Measurements from ENCODE around the gene ELF5. TPM values are rescaled to one million over a fixed set of nuclear protein-coding genes. Genes with fewer than 3 reads are reported as not detected.
A peak's percentile ranks its signal among the peaks of the same experiment; 100 is the strongest.

Gene ELF5
- total RNA-seq, 1 experiment from 2014 or later = 0.11 TPM

DNA sequence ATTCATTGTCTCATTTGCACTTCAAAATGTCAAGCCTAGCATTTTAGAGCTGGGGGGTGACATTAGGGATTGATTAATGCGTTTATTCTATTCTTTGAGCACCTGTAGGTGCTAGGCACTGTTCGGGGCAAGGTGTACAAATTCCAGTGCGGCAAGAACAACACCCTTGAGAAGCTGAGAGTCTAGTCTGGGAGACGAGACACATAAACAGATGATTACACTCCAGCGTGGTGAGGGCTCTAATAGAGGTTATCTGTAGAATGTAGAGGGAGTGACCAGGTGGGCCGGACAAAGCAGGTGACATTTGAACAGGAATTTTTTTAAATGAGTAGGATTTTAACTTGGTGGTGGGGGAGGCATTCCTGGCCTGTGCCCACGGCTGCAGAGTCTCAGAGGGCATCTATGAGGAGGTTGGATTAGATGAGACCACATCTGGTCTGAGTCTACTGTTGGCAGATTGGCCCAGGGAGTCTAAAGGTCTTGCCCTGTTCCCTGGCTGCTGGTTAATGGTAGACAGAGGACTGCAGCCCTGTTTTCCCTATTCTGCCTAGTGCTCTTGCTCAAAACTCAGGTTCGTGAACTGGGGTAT is 73.9 kb downstream of the ELF5 start:
- peak overlapping the region; percentile 95 for H3K4me3 Mint-ChIP-seq (ENCODE audit: unreplicated experiment)
- peaks cover 10% of the 10 kb centered on the region for H3K4me1 Mint-ChIP-seq (ENCODE audit: low read depth, unreplicated experiment)
- peak overlapping the region; percentile 94 for H3K27ac Mint-ChIP-seq (ENCODE audit: unreplicated experiment)
- intact Hi-C loops (cut with micrococcal nuclease; ENCODE audit: unreplicated experiment) = loop anchor here (1.0 to 5.0 kb wide), 2 partner anchors 10 to 332 kb away; partner anchors contain the start of gene NAT10
- Histone ChIP-seq H3K36me3 (ENCODE audit: control insufficient read depth, insufficient read depth, low read length) (no peaks in the 10 kb centered on the region), H3K4me1 (peaks cover 11% of the 10 kb centered on the region), H3K27me3 (replicated peaks; ENCODE audit: control insufficient read depth, insufficient read depth, low read length) (no peaks in the 10 kb centered on the region), H3K9me3 (no peaks in the 10 kb centered on the region), H3K4me3 (ENCODE audit: low read depth, low read length) (peak overlapping the region; percentile 82)
- DNase-seq = peak; percentile 37 to 49
- ChIA-PET CTCF (interaction anchor here (0.5 kb wide), 1 partner anchor 12 kb away, joined by 3 read pairs; no protein-coding TSS in a partner anchor), POLR2A (interaction anchor here (0.7 kb wide), 1 partner anchor 265 kb away, joined by 3 read pairs; no protein-coding TSS in a partner anchor)
- no peaks in the 10 kb centered on the region for H3K9me3 Mint-ChIP-seq (ENCODE audit: unreplicated experiment)
- TF ChIP-seq CTCF (IDR thresholded peaks at IDR 0.05; ENCODE audit: insufficient read depth in 1 of 2, low read depth in 1 of 2, low read length in 1 of 2, severe bottlenecking in 1 of 2, unreplicated experiment in 1 of 2) = no peak
- H3K36me3 Mint-ChIP-seq (ENCODE audit: insufficient read depth, unreplicated experiment) = peaks cover 7% of the 10 kb centered on the region
- no TSS peak for BruUV-seq (replicated peaks)
- no peaks in the 10 kb centered on the region for H3K27me3 Mint-ChIP-seq (ENCODE audit: insufficient read depth, unreplicated experiment)

GRCh38 chr11:34438529-34439507 is 74.8 kb downstream of the ELF5 start, which contains the start of gene CAT:
TSS of gene CAT (plus strand) at chr11:34438934. CDS start at chr11:34439014, 80 bp downstream.
- CTCF ChIA-PET = interaction anchor here (0.5 kb wide), 1 partner anchor 11 kb away, joined by 3 read pairs; no protein-coding TSS in a partner anchor
- H3K4me3 Mint-ChIP-seq (ENCODE audit: unreplicated experiment) = peak within 1 kb of the TSS; percentile 95
- H3K27me3 ChIP-seq (replicated peaks; ENCODE audit: control insufficient read depth, insufficient read depth, low read length) = no peaks in the 10 kb centered on the region
- H3K4me1 ChIP-seq = peaks cover 11% of the 10 kb centered on the region
- peak; percentile 98 for DNase-seq
- peaks cover 7% of the 10 kb centered on the region for H3K36me3 Mint-ChIP-seq (ENCODE audit: insufficient read depth, unreplicated experiment)
- POLR2A ChIA-PET = interaction anchor here (0.6 kb wide), 1 partner anchor 11 kb away, joined by 12 read pairs; no protein-coding TSS in a partner anchor
- H3K9me3 Mint-ChIP-seq (ENCODE audit: unreplicated experiment) = no peaks in the 10 kb centered on the region
- peak within 1 kb of the TSS; percentile 82 for H3K4me3 ChIP-seq (ENCODE audit: low read depth, low read length)
- H3K9me3 ChIP-seq = no peaks in the 10 kb centered on the region
- peaks cover 10% of the 10 kb centered on the region for H3K4me1 Mint-ChIP-seq (ENCODE audit: low read depth, unreplicated experiment)
- peak within 1 kb of the TSS; percentile 94 for H3K27ac Mint-ChIP-seq (ENCODE audit: unreplicated experiment)
- no TSS peak for BruUV-seq (replicated peaks)
- H3K36me3 ChIP-seq (ENCODE audit: control insufficient read depth, insufficient read depth, low read length) = no peaks in the 10 kb centered on the region
- no peak for TF ChIP-seq CTCF (IDR thresholded peaks at IDR 0.05; ENCODE audit: insufficient read depth in 1 of 2, low read depth in 1 of 2, low read length in 1 of 2, severe bottlenecking in 1 of 2, unreplicated experiment in 1 of 2)
- no peaks in the 10 kb centered on the region for H3K27me3 Mint-ChIP-seq (ENCODE audit: insufficient read depth, unreplicated experiment)
- intact Hi-C loops (cut with micrococcal nuclease; ENCODE audit: unreplicated experiment) = loop anchor here (1.0 to 5.0 kb wide), 3 partner anchors 10 to 332 kb away; partner anchors contain the start of gene NAT10
